K562 (cell line): ENCODE data around the gene GLYAT. TPM values are rescaled to one million over a fixed set of nuclear protein-coding genes. Genes with fewer than 3 reads are reported as not detected.
A peak's percentile ranks its signal among the peaks of the same experiment; 100 is the strongest.

Source experiments
- ATAC-seq: fragments of 200-7000 bp; cut with Tn5 transposase; 3 replicates; pipeline ENCODE4 v1.9.1; 2020; ENCODE audit warnings: moderate library complexity
- BruUV-seq: library from RNA; stranded (reverse); fragments of 400-500 nt; replicated peaks from 2 replicates; lab custom pipeline; 2021; lab: Mats Ljungman, UMichigan
- CTCF ChIA-PET: fragments of 300-600 bp; formaldehyde crosslinking; extraction: SDS; loops from one replicate; lab custom pipeline; 2021; ENCODE audit warnings: low intra/inter-chr PET ratio; lab: Yijun Ruan, JAX
- POLR2A ChIA-PET: fragments of 300-600, 350-650 bp; sonication (Branson Sonifier 250); formaldehyde crosslinking; extraction: SDS; loops from one replicate; lab custom pipeline; 2021; ENCODE audit warnings: antibody characterized with exemption, inconsistent platforms; lab: Yijun Ruan, JAX
- DNase-seq, 4 experiments: peaks; one replicate each; pipeline versions ENCODE4 v3.0.0 to v3.0.0-alpha.2; 2011 to 2018; ENCODE audit warnings: low spot score in 3 of 4, mixed read lengths in 3 of 4; ENCODE audit errors: extremely low read depth in 1 of 4
- FAIRE-seq: peaks from 2 replicates; lab custom pipeline; 2011; peaks lifted over from hg19 to GRCh38; lab: Jason Lieb, UNC
- H2AFZ ChIP-seq: 2 replicates; pipeline ENCODE4 v1.6.0; 2011; ENCODE audit warnings: low read depth, low read length, control low read depth, inconsistent platforms
- H3K27ac ChIP-seq: fragments of 200-600 bp; 3 replicates; pipeline ENCODE4 v1.8.0; 2011; ENCODE audit warnings: low read depth, mild to moderate bottlenecking, control low read depth, inconsistent platforms, low read length, moderate library complexity, mixed read lengths; ENCODE audit errors: extremely low read depth
- H3K27me3 ChIP-seq, 2 experiments: fragments of 300-600 bp in 1 of 2; 2 replicates in 1 of 2; 3 replicates in 1 of 2; pipeline versions ENCODE4 v1.6.0 to v1.8.0; 2011; ENCODE audit warnings: inconsistent platforms in 2 of 2, low read length in 2 of 2, mild to moderate bottlenecking in 1 of 2, mixed read lengths in 1 of 2, moderate library complexity in 1 of 2; ENCODE audit not compliant: control insufficient read depth in 2 of 2, insufficient read depth in 2 of 2
- H3K36me3 ChIP-seq: fragments of 300-600 bp; 3 replicates; pipeline ENCODE4 v1.8.0; 2011; ENCODE audit warnings: mild to moderate bottlenecking, low read length, inconsistent platforms; ENCODE audit not compliant: control insufficient read depth, insufficient read depth
- H3K4me1 ChIP-seq, 2 experiments: fragments of 200-600 bp in 1 of 2; replicated peaks in 1 of 2; 2 replicates in 1 of 2; 3 replicates in 1 of 2; pipeline versions ENCODE4 v1.5.1 to v1.8.0; 2011; ENCODE audit warnings: inconsistent platforms in 2 of 2, low read length in 2 of 2, mild to moderate bottlenecking in 1 of 2, mixed read lengths in 1 of 2, moderate library complexity in 1 of 2; ENCODE audit not compliant: control insufficient read depth in 2 of 2, insufficient read depth in 2 of 2
- H3K4me2 ChIP-seq: 2 replicates; pipeline ENCODE4 v1.6.1; 2011; ENCODE audit warnings: low read length, control low read depth, inconsistent platforms, mixed read lengths; ENCODE audit not compliant: insufficient read depth
- H3K4me3 ChIP-seq: fragments of 200-600 bp; sonication (generic), shearing (Covaris generic); 2 replicates; pipeline ENCODE4 v1.5.1; 2016; ENCODE audit warnings: control low read depth, inconsistent platforms
- H3K79me2 ChIP-seq: fragments of 200-600 bp; 3 replicates; pipeline ENCODE4 v1.8.0; 2011; ENCODE audit warnings: low read length, inconsistent platforms; ENCODE audit not compliant: control insufficient read depth, insufficient read depth
- H3K9ac ChIP-seq, 2 experiments: 2 replicates each; pipeline versions ENCODE4 v1.6.0 to v1.6.1; 2011; ENCODE audit warnings: low read depth in 2 of 2, low read length in 2 of 2, control low read depth in 1 of 2, inconsistent platforms in 1 of 2, mild to moderate bottlenecking in 1 of 2, mixed read lengths in 1 of 2; ENCODE audit not compliant: insufficient read depth in 1 of 2
- H3K9me1 ChIP-seq: one replicate; pipeline ENCODE4 v1.6.0; 2011; ENCODE audit warnings: inconsistent platforms, mild to moderate bottlenecking, low read length, moderate library complexity; ENCODE audit not compliant: control insufficient read depth, insufficient read depth
- H3K9me3 ChIP-seq: replicated peaks from 2 replicates; pipeline ENCODE4 v1.5.1; 2011; ENCODE audit warnings: low read depth, low read length, inconsistent platforms; ENCODE audit not compliant: control insufficient read depth, insufficient read depth
- H4K20me1 ChIP-seq: replicated peaks from 2 replicates; pipeline ENCODE4 v1.6.1; 2011; ENCODE audit warnings: low read length, inconsistent platforms, mixed read lengths; ENCODE audit not compliant: control insufficient read depth, insufficient read depth
- BACH1 ChIP-seq: fragments of 200-800 bp; sonication (Bioruptor generic); IDR thresholded peaks from 2 replicates; pipeline ENCODE4 v1.6.1; 2016; ENCODE audit warnings: missing genetic modification characterization, missing compliant biosample characterization
- E2F3 ChIP-seq: fragments of 250-450 bp; sonication (Bioruptor Pico); IDR thresholded peaks from 2 replicates; pipeline ENCODE4 v1.4.0; 2020; ENCODE audit warnings: mild to moderate bottlenecking
- ESRRB ChIP-seq: fragments of 250-450 bp; sonication (Bioruptor Pico); IDR thresholded peaks from 2 replicates; pipeline ENCODE4 v1.5.0; 2020; ENCODE audit warnings: mild to moderate bottlenecking, moderate library complexity, borderline replicate concordance
- ETS2 ChIP-seq: IDR thresholded peaks from 2 replicates; pipeline ENCODE4 v1.6.1; 2016; ENCODE audit warnings: borderline replicate concordance, missing genetic modification characterization, mild to moderate bottlenecking, moderate library complexity, missing compliant biosample characterization; ENCODE audit not compliant: poor library complexity, severe bottlenecking
- FIP1L1 ChIP-seq: fragments of 200-400 bp; formaldehyde crosslinking; IDR thresholded peaks from 2 replicates; pipeline ENCODE4 v1.6.1; 2018; ENCODE audit warnings: mild to moderate bottlenecking, low read depth, low read length; ENCODE audit not compliant: poor library complexity, severe bottlenecking
- HDAC8 ChIP-seq: fragments of 450-650 bp; IDR thresholded peaks from 2 replicates; pipeline ENCODE4 v1.6.1; 2016; ENCODE audit warnings: mild to moderate bottlenecking, missing genetic modification characterization, moderate library complexity, missing compliant biosample characterization
- IFI16 ChIP-seq: fragments of 250-450 bp; sonication (Bioruptor Pico); IDR thresholded peaks from 2 replicates; pipeline ENCODE4 v2.1.2; 2022; ENCODE audit warnings: mild to moderate bottlenecking, inconsistent platforms
- MCM3 ChIP-seq: fragments of 450-650 bp; IDR thresholded peaks from 2 replicates; pipeline ENCODE4 v1.6.1; 2016
- PYGO2 ChIP-seq: fragments of 450-650 bp; IDR thresholded peaks from 2 replicates; pipeline ENCODE4 v1.6.1; 2016; ENCODE audit warnings: mild to moderate bottlenecking, missing genetic modification characterization, moderate library complexity, missing compliant biosample characterization
- ZBTB7A ChIP-seq: IDR thresholded peaks from 2 replicates; pipeline ENCODE4 v1.6.1; 2011; ENCODE audit warnings: low read depth, mild to moderate bottlenecking, low read length, moderate library complexity, borderline replicate concordance; ENCODE audit not compliant: control insufficient read depth
- ZNF217 ChIP-seq: sonication (generic); formaldehyde crosslinking; IDR thresholded peaks from 2 replicates; pipeline ENCODE4 v1.8.0; 2022; ENCODE audit warnings: mild to moderate bottlenecking, missing genetic modification reagents
- WGBS: fragments of 100-300 bp; shearing (Covaris generic); methylation state at CpG from one replicate; pipeline ENCODE4 v1.1.6; 2016; ENCODE audit warnings: low coverage, mixed read lengths; ENCODE audit not compliant: insufficient coverage; ENCODE audit errors: missing lambda C conversion rate; 5-methylcytosine and 5-hydroxymethylcytosine counted together
- in situ Hi-C: fragments of 300-500 bp; cut with MboI; formaldehyde crosslinking; loops from 4 replicates; pipeline ENCODE4 v1.15.0; 2018; ENCODE audit warnings: inconsistent platforms, mixed read lengths
- intact Hi-C: fragments of 100-400 bp; cut with micrococcal nuclease; formaldehyde crosslinking; loops from 2 replicates; pipeline ENCODE4 v1.14.2; 2022
- polyA plus RNA-seq, 8 experiments: library from polyadenylated mRNA; depleted of rRNA in 4 of 8; stranded (reverse) in 5 of 8; unstranded in 3 of 8; fragments of >200 nt; fragmentation: Nextera tagmentation in 2 of 8; fragmentation: Illumina TruSeq in 1 of 8; extraction: Ambion mirVana in 2 of 8; extraction: Trizol in 1 of 8; gene quantifications; 2 replicates each; pipeline versions ENCODE4 v1.2.1 to v1.2.3, GENCODE V29; 2011 to 2014; ENCODE audit warnings: inconsistent platforms in 1 of 8, missing spikeins in 1 of 8
- total RNA-seq, 7 experiments: library from RNA; depleted of rRNA in 6 of 7; stranded (reverse); fragments of >200 nt in 6 of 7; fragmentation: Illumina TruSeq in 2 of 7; extraction: Trizol in 2 of 7; gene quantifications; 2 replicates each; pipeline versions ENCODE4 v1.2.1 to v1.2.3, GENCODE V29; 2011 to 2021; ENCODE audit warnings: low replicate concordance in 1 of 7
- TF ChIP-seq, protein P1 (sequence below): fragments of 450-650 bp; IDR thresholded peaks from 2 replicates; pipeline ENCODE4 v1.6.1; 2016; ENCODE audit warnings: borderline replicate concordance
- TF ChIP-seq, protein P2 (sequence below): fragments of 250-450 bp; sonication (Bioruptor Pico); IDR thresholded peaks from 2 replicates; pipeline ENCODE4 v1.4.0; 2020; ENCODE audit warnings: mild to moderate bottlenecking, moderate library complexity
- TF ChIP-seq, protein P3 (sequence below): sonication (generic); formaldehyde crosslinking; IDR thresholded peaks from 2 replicates; pipeline ENCODE4 v1.8.1; 2023; ENCODE audit warnings: mild to moderate bottlenecking, missing genetic modification reagents, moderate library complexity

GLYAT gene
- total and polyA plus RNA-seq, 9 of the 15 experiments (the other 6 are each of a cell fraction or from before 2014, with no cell fraction given), result not detected

DNA sequence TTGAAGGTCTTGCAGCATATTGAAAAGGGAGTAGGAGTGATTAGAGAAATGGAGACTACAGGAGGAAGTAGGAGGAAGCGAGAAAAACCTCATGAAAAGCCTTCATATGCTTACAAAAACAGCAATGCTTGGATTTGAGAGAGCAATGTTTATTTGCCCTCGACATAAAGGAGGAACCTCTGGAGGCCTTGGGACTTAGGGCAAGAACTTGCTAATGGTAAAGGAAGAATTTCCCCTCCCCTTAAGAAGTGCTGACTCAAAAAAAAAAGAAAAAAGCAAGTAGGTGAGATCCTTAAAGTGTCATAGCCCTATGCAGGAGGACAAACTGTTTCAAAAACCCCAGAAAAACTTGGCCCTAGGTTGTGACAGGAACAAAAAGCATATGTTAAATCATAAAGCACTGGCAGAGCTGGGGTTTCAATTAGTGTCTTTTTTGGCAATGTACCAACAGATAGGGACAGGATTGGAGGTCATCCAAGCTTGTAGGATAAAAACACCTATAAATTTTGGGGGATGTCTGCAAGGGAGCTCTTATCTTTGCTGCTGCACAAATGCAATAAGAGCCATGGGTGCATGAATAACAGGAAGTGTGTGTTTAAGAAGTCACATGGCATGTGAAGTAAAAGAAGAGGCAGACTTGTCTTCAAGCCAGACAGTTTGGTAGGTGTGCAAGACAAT lies 4.9 kb downstream of the GLYAT start:
- Histone ChIP-seq H3K9me3 (no peaks in the 10 kb centered on the region), H3K9me1 (no peaks in the 10 kb centered on the region), H3K27ac (peak overlapping the region; percentile 66; the same call in 2 of the 3 replicates), H3K4me3 (no peak overlapping the region), H3K79me2 (no peaks in the 10 kb centered on the region), H4K20me1 (no peaks in the 10 kb centered on the region), H3K4me2 (peak overlapping the region; percentile 26; the same call in 1 of the 2 replicates), H2AFZ (peak overlapping the region; percentile 82), H3K36me3 (no peaks in the 10 kb centered on the region), H3K4me1 (peaks cover 0 to 25% of the 10 kb centered on the region in 2 experiments; a peak in 3 of 5 replicates), H3K9ac (no peak overlapping the region), H3K27me3 (no peaks in the 10 kb centered on the region)
- FAIRE-seq (peak; percentile 73), ATAC-seq (peak; percentile 76), DNase-seq (peak in 2 of 4 experiments; percentile 58 to 80)
- 40% methylated on average over 2 of the region's 2 CpGs for WGBS
- ChIA-PET CTCF (no interaction called here), POLR2A (no interaction called here)
- intact Hi-C loops, result loop anchor here (2.0 to 5.0 kb wide), 2 partner anchors 44 to 60 kb away; no protein-coding TSS in a partner anchor
- in situ Hi-C loops, result no loop called here
- no TSS peak for BruUV-seq
- TF ChIP-seq FIP1L1, result no peak
- TF ChIP-seq MCM3, result no peak
- no peak for TF ChIP-seq ZBTB7A
- TF ChIP-seq, protein P1, sequence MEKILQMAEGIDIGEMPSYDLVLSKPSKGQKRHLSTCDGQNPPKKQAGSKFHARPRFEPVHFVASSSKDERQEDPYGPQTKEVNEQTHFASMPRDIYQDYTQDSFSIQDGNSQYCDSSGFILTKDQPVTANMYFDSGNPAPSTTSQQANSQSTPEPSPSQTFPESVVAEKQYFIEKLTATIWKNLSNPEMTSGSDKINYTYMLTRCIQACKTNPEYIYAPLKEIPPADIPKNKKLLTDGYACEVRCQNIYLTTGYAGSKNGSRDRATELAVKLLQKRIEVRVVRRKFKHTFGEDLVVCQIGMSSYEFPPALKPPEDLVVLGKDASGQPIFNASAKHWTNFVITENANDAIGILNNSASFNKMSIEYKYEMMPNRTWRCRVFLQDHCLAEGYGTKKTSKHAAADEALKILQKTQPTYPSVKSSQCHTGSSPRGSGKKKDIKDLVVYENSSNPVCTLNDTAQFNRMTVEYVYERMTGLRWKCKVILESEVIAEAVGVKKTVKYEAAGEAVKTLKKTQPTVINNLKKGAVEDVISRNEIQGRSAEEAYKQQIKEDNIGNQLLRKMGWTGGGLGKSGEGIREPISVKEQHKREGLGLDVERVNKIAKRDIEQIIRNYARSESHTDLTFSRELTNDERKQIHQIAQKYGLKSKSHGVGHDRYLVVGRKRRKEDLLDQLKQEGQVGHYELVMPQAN, result no peak
- TF ChIP-seq, protein P2, sequence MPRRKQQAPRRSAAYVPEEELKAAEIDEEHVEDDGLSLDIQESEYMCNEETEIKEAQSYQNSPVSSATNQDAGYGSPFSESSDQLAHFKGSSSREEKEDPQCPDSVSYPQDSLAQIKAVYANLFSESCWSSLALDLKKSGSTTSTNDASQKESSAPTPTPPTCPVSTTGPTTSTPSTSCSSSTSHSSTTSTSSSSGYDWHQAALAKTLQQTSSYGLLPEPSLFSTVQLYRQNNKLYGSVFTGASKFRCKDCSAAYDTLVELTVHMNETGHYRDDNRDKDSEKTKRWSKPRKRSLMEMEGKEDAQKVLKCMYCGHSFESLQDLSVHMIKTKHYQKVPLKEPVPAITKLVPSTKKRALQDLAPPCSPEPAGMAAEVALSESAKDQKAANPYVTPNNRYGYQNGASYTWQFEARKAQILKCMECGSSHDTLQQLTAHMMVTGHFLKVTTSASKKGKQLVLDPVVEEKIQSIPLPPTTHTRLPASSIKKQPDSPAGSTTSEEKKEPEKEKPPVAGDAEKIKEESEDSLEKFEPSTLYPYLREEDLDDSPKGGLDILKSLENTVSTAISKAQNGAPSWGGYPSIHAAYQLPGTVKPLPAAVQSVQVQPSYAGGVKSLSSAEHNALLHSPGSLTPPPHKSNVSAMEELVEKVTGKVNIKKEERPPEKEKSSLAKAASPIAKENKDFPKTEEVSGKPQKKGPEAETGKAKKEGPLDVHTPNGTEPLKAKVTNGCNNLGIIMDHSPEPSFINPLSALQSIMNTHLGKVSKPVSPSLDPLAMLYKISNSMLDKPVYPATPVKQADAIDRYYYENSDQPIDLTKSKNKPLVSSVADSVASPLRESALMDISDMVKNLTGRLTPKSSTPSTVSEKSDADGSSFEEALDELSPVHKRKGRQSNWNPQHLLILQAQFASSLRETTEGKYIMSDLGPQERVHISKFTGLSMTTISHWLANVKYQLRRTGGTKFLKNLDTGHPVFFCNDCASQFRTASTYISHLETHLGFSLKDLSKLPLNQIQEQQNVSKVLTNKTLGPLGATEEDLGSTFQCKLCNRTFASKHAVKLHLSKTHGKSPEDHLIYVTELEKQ (CRISPR knock-in tag), result no peak
- TF ChIP-seq, protein P3, sequence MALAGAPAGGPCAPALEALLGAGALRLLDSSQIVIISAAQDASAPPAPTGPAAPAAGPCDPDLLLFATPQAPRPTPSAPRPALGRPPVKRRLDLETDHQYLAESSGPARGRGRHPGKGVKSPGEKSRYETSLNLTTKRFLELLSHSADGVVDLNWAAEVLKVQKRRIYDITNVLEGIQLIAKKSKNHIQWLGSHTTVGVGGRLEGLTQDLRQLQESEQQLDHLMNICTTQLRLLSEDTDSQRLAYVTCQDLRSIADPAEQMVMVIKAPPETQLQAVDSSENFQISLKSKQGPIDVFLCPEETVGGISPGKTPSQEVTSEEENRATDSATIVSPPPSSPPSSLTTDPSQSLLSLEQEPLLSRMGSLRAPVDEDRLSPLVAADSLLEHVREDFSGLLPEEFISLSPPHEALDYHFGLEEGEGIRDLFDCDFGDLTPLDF (CRISPR knock-in tag), result no peak
- 0 out of 2 replicates have a peak, but pooled peaks have one; percentile 9 for TF ChIP-seq BACH1 (tag)
- no peak for TF ChIP-seq ESRRB
- peak; percentile 59 for TF ChIP-seq PYGO2
- no peak for TF ChIP-seq E2F3
- TF ChIP-seq HDAC8 (tag), result no peak
- TF ChIP-seq ZNF217 (CRISPR knock-in tag), result no peak
- no peak for TF ChIP-seq ETS2
- TF ChIP-seq IFI16, result no peak
